ENCODE data around the gene CHPF. TPM values are rescaled to one million over a fixed set of nuclear protein-coding genes. Genes with fewer than 3 reads are reported as not detected.

Gene CHPF
- total RNA-seq, 6 experiments from 2014 or later, result 116 to 190 (median 139) TPM

GRCh38 chr2:219578811-219579613 lies 35.4 kb upstream of the CHPF start:
- no peaks in the 10 kb centered on the region for H3K36me3 Mint-ChIP-seq (ENCODE audit: low read depth)

GRCh38 chr2:219576505-219577388 lies 33.1 kb upstream of the CHPF start:
- Mint-ChIP-seq H3K27ac (no peak overlapping the region), H3K36me3 (ENCODE audit: low read depth) (no peaks in the 10 kb centered on the region), H3K9me3 (no peaks in the 10 kb centered on the region), H3K4me1 (ENCODE audit: low read depth) (peaks cover 21% of the 10 kb centered on the region), H3K4me3 (no peak overlapping the region; the same call in 1 of the 2 replicates), H3K27me3 (ENCODE audit: insufficient read depth) (peaks cover 25% of the 10 kb centered on the region)
- TF ChIP-seq CTCF (IDR thresholded peaks at IDR 0.05), result no peak
- DNase-seq, result no peak

More at GRCh38 chr2:219578811-219579613, 35.4 kb upstream of the CHPF start:
- DNase-seq, result no peak
- Mint-ChIP-seq H3K27me3 (ENCODE audit: insufficient read depth) (peaks cover 22% of the 10 kb centered on the region), H3K9me3 (no peaks in the 10 kb centered on the region), H3K4me3 (no peak overlapping the region), H3K4me1 (ENCODE audit: low read depth) (peaks cover 17% of the 10 kb centered on the region), H3K27ac (no peak overlapping the region)
- TF ChIP-seq CTCF (IDR thresholded peaks at IDR 0.05), result no peak

GRCh38 chr2:219575566-219576504 lies 32.2 kb upstream of the CHPF start:
- no peak overlapping the region for H3K4me3 Mint-ChIP-seq
- H3K27me3 Mint-ChIP-seq (ENCODE audit: insufficient read depth), result peaks cover 26% of the 10 kb centered on the region
- DNase-seq, result no peak
- no peak for TF ChIP-seq CTCF (IDR thresholded peaks at IDR 0.05)
- H3K4me1 Mint-ChIP-seq (ENCODE audit: low read depth), result peaks cover 24% of the 10 kb centered on the region
- H3K27ac Mint-ChIP-seq, result no peak overlapping the region
- H3K36me3 Mint-ChIP-seq (ENCODE audit: low read depth), result no peaks in the 10 kb centered on the region
- no peaks in the 10 kb centered on the region for H3K9me3 Mint-ChIP-seq

GRCh38 chr2:219574484-219575311 lies 31.1 kb upstream of the CHPF start:
- Mint-ChIP-seq H3K27me3 (ENCODE audit: insufficient read depth) (peaks cover 26% of the 10 kb centered on the region), H3K4me3 (no peak overlapping the region; the same call in 1 of the 2 replicates), H3K9me3 (no peaks in the 10 kb centered on the region), H3K27ac (no peak overlapping the region), H3K4me1 (ENCODE audit: low read depth) (peaks cover 27% of the 10 kb centered on the region), H3K36me3 (ENCODE audit: low read depth) (peaks cover 4% of the 10 kb centered on the region)
- no peak for DNase-seq
- TF ChIP-seq CTCF (IDR thresholded peaks at IDR 0.05), result no peak

Measured in HFFc6 (cell line).